Posterior vena cava (tissue), 2 donors: ENCODE results near the gene CACNB1. TPM values are rescaled to one million over a fixed set of nuclear protein-coding genes. Genes with fewer than 3 reads are reported as not detected.
"Not testable (repeated sequence)": the region's sequence is repeated elsewhere in the genome, so short reads cannot be mapped to it uniquely, and the experiment has no call there.

Experiments
- DNase-seq: peaks from one replicate; pipeline ENCODE4 v3.0.0-alpha.2; 2020; ENCODE audit warnings: low spot score
- intact Hi-C, 2 donors: fragments of 100-400 bp; cut with DNase I; formaldehyde crosslinking; loops; one replicate each; pipeline versions ENCODE4 v1.14.1 to v1.14.2; 2022 to 2023
- total RNA-seq, 2 donors: library from RNA; stranded (reverse); fragmentation: NEBNext Ultra II Directional; extraction: Animal tissue kit (Norgen Biotek cat#: 25700); gene quantifications; one replicate each; pipeline ENCODE4 v1.2.1, GENCODE V29; 2021
- donor health status: DM: yes; HTN: yes; CAD: no.
- donor health status: DM: yes; HTN: yes; CAD: no.

The CACNB1 gene
- total RNA-seq, 2 donors from 2014 or later: 8.8 to 11.3 TPM

DNA sequence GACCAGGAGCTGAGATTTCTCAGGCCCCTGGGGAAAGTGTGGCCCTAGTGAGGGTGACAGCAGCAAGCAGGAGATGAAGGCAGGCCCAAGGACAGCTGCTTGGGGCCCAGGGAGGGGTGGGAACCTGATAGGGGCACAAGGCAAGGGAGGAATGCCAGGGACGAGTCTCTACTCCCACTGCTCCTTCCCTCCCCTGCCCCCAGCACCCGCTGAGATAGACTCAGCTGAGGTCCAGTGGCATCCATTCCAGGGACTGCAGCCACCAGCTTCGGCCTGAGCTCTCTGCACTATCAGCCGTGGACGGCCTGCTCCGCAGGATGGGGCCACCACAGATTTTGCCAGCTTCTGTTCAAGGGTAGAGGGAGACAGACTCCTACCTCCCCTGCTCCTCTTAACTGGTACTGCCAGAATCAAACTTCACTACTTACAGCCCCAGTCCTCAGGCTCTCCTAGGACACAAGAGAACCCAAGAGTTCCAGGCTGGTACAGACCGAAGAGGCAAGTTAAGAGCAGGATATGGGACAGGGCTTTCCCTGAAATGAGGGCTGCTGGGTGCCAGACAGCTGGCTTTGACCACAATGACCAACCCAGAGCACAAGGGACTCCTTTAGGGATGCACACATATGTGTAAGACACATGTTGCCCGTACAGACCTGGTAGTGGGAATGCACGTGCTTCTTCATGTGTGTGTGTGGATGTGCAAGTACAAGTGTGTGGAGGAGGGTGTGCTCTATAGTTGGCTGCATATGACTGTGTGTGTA, 5.5 kb downstream of the CACNB1 start:
- intact Hi-C loops: loop anchor here in 1 of 2 donors (10.0 kb wide), 1 partner anchor 417 kb away; no protein-coding TSS in a partner anchor
- DNase-seq: no peak

DNA sequence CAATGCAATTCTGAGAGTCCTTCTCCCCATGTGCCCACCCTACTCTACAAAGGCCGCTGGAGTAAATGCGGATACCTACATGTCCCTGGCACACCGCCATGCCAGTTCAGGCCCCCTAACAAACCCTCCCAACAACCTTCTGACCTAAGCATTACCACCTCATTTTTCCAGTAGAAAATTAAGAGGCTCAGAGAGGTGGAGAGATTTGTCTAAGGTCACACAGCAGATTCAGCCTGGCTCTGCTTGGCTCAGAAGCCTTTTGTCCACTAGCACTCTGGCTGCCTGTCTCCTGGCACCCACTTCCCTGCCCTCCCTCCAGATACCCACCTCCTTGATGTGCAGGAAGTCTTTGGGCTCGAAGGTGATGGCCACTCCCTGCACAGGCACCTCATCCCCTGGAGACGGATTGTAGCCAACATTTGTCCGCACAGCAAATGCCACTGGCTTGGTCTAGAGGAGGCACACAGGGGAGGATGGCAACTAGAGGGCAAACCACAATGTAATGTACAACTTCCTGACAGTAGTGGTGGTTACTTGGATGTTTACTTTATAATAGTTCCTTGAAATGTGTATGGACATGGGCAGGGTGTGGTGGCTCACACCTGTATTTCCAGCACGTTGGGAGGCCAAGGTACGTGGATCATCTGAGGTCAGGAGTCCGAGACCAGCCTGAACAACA, 10.2 kb downstream of the CACNB1 start:
- intact Hi-C loops: no loop called here
- DNase-seq: no peak

DNA sequence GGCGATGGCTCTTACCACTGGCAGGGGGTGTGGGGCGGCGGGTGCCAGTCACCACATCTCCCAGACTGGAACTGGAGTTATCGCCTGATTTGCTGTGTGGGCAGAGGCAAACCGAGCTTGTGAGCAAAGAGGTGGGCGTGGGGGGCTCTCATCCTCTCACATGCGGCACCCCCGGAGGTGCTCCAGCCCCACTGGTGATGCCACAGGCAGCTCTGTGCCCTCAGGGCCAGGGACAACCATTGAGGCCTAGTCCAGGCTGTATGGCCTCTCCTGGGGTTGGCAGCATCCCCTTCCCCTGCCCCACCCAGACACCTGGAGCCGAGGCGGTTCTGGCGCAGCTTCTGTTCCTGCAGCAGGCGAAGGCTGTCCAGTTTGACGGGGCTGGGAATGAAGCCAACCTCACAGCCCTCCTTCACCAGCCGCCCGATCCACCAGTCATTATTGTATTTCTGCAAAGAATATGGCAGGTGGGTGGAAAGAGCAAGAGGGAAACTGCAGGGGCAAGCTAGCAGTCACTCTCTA, 10.9 kb downstream of the CACNB1 start:
- intact Hi-C loops: no loop called here
- DNase-seq: no peak

DNA sequence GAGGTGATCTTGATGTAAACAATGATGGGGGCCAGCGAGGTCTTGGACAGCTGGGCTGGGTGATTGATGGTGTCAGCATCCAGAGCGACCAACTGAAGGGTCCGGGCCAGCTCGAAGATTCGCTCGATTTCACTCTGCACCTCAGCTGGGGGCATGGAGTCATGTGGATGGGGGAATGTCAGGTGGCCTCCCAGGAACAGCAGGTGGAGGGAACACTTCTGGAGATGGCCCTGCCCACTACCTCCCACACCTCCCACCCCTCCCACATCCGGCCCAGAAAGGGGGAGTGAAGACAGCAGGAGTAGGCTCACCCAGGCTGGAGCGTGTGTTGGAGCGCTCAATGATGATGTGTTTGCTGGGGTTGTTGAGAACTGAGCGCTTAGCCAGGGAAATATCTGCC, 13.7 kb downstream of the CACNB1 start:
- intact Hi-C loops: no loop called here
- no peak for DNase-seq

DNA sequence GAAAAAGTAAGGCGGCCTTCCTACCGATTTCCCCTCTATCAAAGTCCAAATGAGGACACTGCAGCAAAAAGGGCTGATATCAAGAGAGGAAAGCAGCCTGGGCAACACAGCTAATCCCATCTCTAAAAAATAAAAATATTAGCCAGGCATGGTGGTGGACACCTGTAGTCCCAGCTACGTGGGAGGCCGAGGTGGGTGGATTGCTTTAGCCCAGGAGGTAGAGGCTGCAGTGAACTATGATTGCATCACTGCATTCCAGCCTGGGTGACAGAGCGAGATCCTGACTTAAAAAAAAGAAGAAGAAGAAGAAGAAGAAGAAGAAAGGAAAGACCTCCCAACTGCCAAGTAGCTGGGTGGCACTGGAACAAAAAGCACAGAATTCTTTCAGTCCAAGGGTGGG, 14.4 kb downstream of the CACNB1 start:
- intact Hi-C loops: no loop called here
- no peak for DNase-seq

DNA sequence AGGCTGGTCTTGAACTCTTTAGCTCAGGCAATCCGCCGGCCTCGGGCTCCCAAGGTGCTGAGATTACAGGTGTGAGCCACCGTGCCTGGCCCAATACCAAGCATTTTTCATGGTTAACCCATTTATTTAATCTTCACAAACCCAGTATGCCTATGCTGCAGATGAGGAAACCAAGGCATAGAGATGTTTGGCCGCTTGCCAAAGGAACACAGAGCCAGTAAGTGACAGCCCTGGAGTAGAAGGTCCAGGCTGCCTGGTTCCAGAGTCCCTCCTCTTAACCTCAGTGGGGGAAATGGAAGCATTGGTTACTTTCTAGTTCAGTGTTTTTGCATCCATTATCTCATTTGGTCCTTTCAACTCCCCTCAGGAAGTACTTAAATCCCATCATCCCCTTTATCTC, 16.2 kb downstream of the CACNB1 start:
- DNase-seq: no peak
- intact Hi-C loops: no loop called here

DNA sequence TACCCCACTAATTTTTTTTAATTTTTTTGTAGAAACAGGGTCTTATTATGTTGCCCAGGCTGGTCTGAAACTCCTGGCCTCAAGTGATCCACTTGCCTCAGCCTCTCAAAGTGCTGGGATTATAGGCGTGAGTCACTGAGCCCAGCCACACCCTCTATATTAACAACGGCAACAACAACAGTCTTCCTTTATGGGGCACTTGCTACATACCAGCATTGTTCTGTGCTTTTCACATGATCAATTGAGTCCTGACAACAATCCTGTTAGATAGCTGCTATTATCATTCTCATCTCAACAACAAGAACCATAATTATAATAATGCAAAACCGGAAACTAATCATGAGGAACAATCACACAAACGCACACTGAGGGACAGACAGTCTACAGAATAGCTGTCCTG, 18.9 kb downstream of the CACNB1 start:
- DNase-seq: no peak
- intact Hi-C loops: no loop called here

DNA sequence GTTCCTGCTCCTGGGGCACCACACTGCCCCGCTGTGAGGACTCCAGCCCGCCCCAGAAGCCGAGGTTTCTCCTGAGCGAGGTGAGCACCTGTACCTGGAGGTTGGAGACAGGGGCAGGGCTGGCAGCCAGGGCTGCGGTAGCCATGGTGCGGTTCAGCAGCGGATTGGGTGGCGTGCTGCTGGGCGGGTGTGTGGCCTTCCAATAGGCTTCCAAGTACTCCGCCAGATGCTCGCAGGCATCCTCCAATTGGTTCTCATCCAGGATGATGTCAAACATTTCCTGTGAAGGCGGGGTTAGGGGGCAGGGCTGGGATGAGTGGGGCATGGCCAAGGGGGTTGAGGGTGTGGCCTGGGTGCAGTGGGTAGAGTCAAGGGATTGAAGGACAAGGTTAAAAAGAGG, 20.2 kb downstream of the CACNB1 start:
- no peak for DNase-seq
- intact Hi-C loops: no loop called here

DNA sequence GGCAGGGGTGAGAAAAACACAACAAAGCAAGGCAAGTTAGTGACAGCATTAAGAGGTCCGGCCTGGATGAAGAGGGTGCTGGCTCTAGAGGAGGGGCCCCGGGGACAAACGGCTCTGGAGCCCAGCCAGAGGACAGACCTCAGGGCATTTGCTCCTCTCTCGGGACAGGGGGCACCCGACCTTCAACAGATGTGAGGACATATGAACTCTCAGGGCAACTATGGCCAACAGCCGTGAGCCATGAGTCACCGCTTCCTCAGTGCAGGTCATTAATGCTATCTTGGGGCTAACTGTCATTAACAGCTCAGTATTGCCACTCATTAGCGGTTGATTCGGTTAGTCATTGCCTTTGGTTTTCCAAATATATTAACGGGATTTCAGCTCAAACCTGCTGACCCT, 21.8 kb downstream of the CACNB1 start:
- no peak for DNase-seq
- intact Hi-C loops: no loop called here

DNA sequence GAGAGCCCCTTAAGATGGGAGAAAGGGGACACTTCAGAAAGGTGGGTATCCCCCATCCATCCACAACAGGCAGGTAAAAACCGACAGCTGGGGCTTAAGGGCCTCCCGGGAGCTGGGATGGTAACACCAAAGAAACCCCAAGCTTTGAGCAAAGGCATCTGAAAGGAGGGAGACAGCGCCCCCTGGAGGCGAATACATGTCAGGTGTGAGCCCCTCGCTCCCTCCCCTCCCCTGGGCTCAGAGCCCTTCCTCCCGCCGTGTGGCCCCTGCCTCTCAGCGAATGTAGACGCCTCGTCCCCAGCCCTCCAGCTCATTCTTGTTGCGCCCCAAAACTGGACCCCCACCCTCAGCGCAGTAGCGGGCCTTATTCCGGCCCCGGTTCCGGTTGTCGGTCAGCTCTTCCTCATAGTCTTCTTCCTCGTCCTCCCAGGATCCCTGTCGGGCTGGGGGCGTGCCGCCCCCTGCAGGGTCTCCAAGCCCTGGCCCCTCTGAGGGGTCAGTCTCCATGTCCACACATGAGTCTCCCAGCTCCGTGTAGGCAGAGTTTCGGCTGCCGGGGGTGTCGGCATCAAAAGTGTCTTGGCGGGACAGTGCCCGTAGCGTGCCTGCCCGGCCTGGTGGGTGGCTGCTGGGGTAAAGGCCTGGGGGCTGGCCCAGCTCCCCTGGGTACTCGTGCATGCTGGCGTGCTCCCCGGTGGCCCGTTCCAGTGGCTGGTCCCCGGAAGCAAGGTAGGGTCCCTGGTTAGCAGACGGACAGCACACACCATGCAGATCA, 22.4 kb downstream of the CACNB1 start:
- intact Hi-C loops: no loop called here
- peak; percentile 92 for DNase-seq

DNA sequence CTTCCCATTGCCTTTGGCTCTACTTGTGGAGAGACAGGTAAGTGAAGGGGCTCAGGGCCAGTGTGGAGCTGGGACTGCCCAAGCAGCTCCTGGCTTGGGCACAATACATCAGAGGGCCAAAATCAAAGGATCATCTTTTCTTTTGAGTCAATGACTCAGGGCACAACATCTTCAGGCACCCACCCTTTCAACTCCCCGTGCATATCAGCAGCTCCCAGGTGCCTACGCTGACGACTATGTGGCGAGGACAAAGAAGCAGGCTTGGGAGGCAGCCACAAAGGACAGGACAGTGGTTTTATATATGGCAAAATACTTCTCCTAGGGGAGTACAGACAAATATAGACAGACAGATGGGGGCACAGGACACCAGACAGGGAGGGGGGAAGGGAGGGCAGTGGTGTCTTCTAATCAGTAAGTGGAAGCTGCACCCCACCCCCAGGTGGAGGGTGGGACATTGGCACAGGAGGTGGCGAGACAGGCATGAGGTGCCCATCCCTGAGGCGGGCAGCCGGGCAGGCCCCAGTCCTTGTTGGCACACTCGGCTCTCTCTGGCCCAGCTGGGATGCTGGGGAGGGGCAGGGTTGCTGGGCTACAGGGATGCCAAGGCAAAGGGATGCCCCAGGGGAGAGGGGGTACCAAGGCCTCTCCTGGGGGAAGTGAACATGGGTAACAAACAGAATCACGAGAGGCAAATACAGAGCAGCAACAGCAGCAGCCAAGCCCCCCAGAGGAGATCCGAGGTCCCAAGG, 23.8 kb downstream of the CACNB1 start:
- DNase-seq: no peak
- intact Hi-C loops: no loop called here

DNA sequence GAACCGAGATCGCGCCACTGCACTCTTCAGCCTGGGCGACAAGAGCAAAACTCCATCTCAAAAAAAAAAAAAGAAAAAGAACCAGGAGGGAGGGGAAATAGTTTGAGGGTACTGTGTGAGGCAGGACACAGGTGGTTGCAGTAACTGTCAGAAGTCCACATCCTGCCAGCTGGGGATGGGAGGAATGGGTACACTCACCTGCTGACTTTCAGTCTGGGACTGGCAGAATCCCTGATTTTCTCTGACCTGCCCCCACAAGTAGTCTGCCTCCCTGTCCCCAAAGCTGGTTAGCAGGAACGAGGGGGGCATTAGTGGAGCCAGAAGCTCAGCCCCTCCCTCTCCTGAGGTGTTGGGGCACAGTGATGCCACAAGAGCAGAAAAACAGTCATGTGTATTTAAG, 24.4 kb downstream of the CACNB1 start:
- no peak for DNase-seq
- intact Hi-C loops: no loop called here

DNA sequence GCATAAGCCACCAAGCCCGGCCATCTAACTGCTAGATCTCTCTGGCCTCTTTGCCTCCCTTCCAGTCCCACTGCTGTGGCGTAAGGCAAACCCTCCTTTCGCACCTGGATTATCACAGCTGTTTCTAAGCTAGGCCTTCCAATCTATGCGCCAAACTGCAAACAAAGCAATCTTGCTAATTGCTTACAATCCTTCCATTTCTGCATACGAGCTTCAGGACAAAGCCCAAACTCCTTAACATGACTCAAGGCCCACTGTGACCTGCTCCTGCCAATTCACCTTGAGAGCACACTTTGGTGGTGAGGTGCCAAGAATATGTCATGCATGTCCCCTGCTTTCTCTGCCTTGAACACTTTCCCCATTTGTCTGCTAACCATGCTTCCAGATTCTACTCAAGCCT, 25.5 kb downstream of the CACNB1 start:
- intact Hi-C loops: no loop called here
- no peak for DNase-seq

DNA sequence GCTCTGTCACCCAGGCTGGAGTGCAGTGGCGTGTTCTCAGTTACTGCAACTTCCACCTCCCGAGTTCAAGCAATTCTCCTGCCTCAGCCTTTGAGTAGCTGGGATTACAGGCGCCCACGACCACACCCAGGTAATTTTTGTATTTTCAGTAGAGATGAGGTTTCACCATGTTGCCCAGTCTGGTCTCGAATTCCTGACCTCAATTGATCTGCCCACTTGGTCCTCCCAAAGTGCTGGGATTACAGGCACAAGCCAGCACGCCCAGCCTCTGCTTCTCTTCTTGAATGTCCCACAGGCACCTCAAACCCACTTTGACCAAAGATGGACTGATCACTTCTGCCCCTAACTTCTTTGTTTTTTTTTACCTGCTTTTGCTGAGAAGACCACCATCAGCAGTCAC, 26.9 kb downstream of the CACNB1 start:
- no peak for DNase-seq
- intact Hi-C loops: no loop called here

DNA sequence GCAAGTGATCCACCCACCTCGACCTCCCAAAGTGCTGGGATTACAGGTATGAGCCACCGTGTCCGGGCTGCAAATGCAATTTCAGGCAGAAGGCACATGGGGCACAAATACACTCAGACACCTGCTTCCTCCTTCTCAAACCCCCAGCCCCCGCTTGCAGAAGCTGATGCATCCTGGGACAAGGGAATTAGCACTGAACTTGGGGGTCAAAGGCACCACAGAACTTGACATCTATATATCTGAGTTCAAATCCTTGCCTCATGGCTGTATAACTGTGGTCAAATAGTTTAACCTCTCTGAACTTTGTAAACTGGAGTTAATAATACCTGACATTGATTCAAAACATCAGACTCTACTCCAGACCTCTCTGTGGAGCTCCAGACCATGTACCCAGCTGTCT, 27.4 kb downstream of the CACNB1 start:
- DNase-seq: no peak
- intact Hi-C loops: no loop called here

DNA sequence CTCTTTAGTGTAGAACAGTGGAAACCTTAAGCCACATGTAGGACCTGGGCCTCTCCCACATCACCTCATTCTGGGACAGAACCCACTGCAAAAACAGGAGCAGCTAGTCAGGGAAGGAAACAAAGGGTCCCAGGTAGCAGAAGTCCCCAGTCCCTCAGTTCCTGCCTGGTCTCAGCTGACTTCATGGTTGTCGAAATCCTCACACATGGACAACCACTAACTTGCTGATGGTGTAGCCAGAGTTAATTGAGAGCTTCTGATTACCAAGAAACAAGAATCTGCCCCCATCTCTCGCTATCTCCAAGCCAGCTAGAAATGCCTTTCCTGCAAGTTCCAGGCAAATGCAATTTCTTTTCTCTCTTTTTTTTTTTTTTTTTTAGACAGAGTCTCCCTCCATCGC, 28.0 kb downstream of the CACNB1 start:
- intact Hi-C loops: no loop called here
- DNase-seq: no peak

DNA sequence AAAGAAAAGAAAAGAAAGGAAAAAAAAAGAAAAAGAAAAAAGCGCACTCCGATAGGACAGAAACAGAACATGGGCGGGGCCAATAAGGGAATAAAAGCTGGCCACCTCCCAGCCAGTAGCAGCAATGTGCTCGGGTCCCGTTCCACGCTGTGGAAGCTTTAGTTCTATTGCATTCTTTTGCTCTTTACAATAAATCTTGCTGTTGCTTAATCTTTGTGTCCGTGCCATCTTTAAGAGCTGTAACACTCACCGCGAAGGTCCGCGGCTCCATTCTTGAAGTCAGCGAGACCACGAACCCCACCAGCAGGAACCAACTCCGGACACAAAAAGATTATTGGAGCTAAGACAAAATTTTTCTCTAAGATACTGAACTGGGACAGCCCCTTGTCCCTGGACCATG, 28.4 kb downstream of the CACNB1 start:
- DNase-seq: no peak
- intact Hi-C loops: no loop called here

DNA sequence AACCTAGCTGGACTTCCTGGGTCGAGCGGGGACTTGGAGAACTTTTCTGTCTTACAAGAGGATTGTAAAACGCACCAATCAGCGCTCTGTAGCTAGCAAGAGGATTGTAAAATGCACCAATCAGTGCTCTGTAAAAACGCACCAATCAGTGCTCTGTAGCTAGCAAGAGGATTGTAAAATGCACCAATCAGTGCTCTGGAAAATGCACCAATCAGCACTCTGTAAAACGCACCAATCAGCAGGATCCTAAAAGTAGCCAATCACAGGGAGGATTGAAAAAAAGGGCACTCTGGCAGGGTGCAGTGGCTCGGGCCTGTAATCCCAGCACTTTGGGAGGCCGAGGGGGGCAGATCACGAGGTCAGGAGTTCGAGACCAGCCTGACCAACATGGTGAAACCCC, 29.0 kb downstream of the CACNB1 start:
- DNase-seq, intact Hi-C loops: not testable (repeated sequence)

DNA sequence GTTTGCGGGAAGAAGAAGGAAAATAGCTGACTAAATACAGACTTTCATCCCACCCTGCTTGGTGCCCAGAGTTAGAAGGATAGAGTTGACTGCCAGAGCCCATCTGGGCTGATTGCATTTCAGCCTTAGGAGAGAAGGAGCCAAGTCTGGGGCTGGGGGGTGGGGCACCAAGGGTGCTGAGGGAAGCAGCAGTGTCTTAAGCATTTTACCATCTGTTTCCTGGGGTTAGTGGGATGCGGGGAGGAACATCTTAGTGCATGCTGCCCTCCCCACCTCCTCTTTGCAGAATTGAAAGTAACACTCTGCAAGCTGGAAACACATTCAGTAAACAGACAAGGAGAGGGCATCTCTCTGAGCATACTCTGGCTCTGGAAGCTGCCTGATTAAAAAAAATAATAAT, 30.0 kb downstream of the CACNB1 start:
- DNase-seq: no peak
- intact Hi-C loops: no loop called here
